H9 (cell line): ENCODE measurements around the gene ALAD. TPM values are rescaled to one million over a fixed set of nuclear protein-coding genes. Genes with fewer than 3 reads are reported as not detected.

Experiments used
- DNase-seq: peaks from one replicate; pipeline ENCODE4 v3.0.0-alpha.2; 2017
- H2AFZ ChIP-seq: one replicate; pipeline ENCODE4 v1.6.1; 2013; ENCODE audit warnings: mild to moderate bottlenecking, low read length, control low read depth, moderate library complexity
- H2AK5ac ChIP-seq: 2 replicates; pipeline ENCODE4 v1.6.1; 2013; ENCODE audit warnings: low read length, control low read depth, mixed read lengths; ENCODE audit not compliant: insufficient read length
- H2BK120ac ChIP-seq: one replicate; pipeline ENCODE4 v1.6.1; 2013; ENCODE audit warnings: low read depth, mild to moderate bottlenecking, low read length, control low read depth, inconsistent platforms; ENCODE audit not compliant: poor library complexity, severe bottlenecking
- H2BK12ac ChIP-seq: 2 replicates; pipeline ENCODE4 v1.6.1; 2013; ENCODE audit warnings: low read length, control low read depth, mixed read lengths, low read depth; ENCODE audit not compliant: insufficient read length
- H2BK15ac ChIP-seq: 2 replicates; pipeline ENCODE4 v1.6.1; 2013; ENCODE audit warnings: low read depth, low read length, control low read depth
- H2BK20ac ChIP-seq: one replicate; pipeline ENCODE4 v1.6.1; 2013; ENCODE audit warnings: low read depth, mild to moderate bottlenecking, low read length, control low read depth, inconsistent platforms; ENCODE audit not compliant: poor library complexity, severe bottlenecking
- H2BK5ac ChIP-seq: 2 replicates; pipeline ENCODE4 v1.6.1; 2013; ENCODE audit warnings: low read length, control low read depth, mixed read lengths; ENCODE audit not compliant: insufficient read length
- H3K14ac ChIP-seq: 2 replicates; pipeline ENCODE4 v1.6.1; 2013; ENCODE audit warnings: low read length, control low read depth; ENCODE audit not compliant: insufficient read depth
- H3K18ac ChIP-seq: 2 replicates; pipeline ENCODE4 v1.6.1; 2013; ENCODE audit warnings: low read depth, mild to moderate bottlenecking, mixed read lengths, low read length, control low read depth; ENCODE audit not compliant: insufficient read length
- H3K23ac ChIP-seq: 2 replicates; pipeline ENCODE4 v1.6.1; 2013; ENCODE audit warnings: low read length, control low read depth, mixed read lengths, low read depth; ENCODE audit not compliant: insufficient read length
- H3K23me2 ChIP-seq: 2 replicates; pipeline ENCODE4 v1.6.1; 2013; ENCODE audit warnings: low read depth, mild to moderate bottlenecking, mixed read lengths, low read length, control low read depth; ENCODE audit not compliant: insufficient read length, poor library complexity, severe bottlenecking
- H3K27ac ChIP-seq: 2 replicates; pipeline ENCODE4 v1.5.1; 2013; ENCODE audit warnings: low read length, control low read depth, mixed read lengths, low read depth; ENCODE audit not compliant: insufficient read length
- H3K27me3 ChIP-seq: 2 replicates; pipeline ENCODE4 v1.6.1; 2013; ENCODE audit warnings: low read length, control low read depth, inconsistent platforms; ENCODE audit not compliant: insufficient read depth
- H3K4ac ChIP-seq: 2 replicates; pipeline ENCODE4 v1.6.1; 2013; ENCODE audit warnings: low read depth, mild to moderate bottlenecking, control low read depth, inconsistent platforms, low read length, moderate library complexity
- H3K4me1 ChIP-seq: 2 replicates; pipeline ENCODE4 v1.6.1; 2013; ENCODE audit warnings: low read length, control low read depth, inconsistent platforms; ENCODE audit not compliant: insufficient read depth
- H3K4me2 ChIP-seq: 2 replicates; pipeline ENCODE4 v1.6.1; 2013; ENCODE audit warnings: low read length, control low read depth, mixed read lengths; ENCODE audit not compliant: insufficient read length, insufficient read depth
- H3K56ac ChIP-seq: 2 replicates; pipeline ENCODE4 v1.6.1; 2013; ENCODE audit warnings: low read depth, mild to moderate bottlenecking, mixed read lengths, low read length, control low read depth; ENCODE audit not compliant: insufficient read length
- H3K79me1 ChIP-seq: 2 replicates; pipeline ENCODE4 v1.6.1; 2013; ENCODE audit warnings: low read depth, mild to moderate bottlenecking, moderate library complexity, low read length, control low read depth, inconsistent platforms; ENCODE audit not compliant: insufficient read depth, poor library complexity, severe bottlenecking
- H3K79me2 ChIP-seq: 2 replicates; pipeline ENCODE4 v1.6.1; 2013; ENCODE audit warnings: low read length, control low read depth, inconsistent platforms; ENCODE audit not compliant: insufficient read depth
- H3K9ac ChIP-seq: 2 replicates; pipeline ENCODE4 v1.6.1; 2013; ENCODE audit warnings: low read length, control low read depth, mixed read lengths; ENCODE audit not compliant: insufficient read length; ENCODE audit errors: extremely low read depth
- H3K9me3 ChIP-seq: one replicate; pipeline ENCODE4 v1.6.1; 2013; ENCODE audit warnings: low read depth, low read length, inconsistent platforms; ENCODE audit not compliant: control insufficient read depth
- H3T11ph ChIP-seq: one replicate; pipeline ENCODE4 v1.6.1; 2013; ENCODE audit warnings: mild to moderate bottlenecking, low read length, control low read depth, inconsistent platforms
- H4K20me1 ChIP-seq: one replicate; pipeline ENCODE4 v1.6.1; 2013; ENCODE audit not compliant: control insufficient read depth, insufficient read length, insufficient read depth
- H4K5ac ChIP-seq: 2 replicates; pipeline ENCODE4 v1.6.1; 2013; ENCODE audit warnings: low read depth, mild to moderate bottlenecking, mixed read lengths, low read length, control low read depth; ENCODE audit not compliant: insufficient read length
- H4K8ac ChIP-seq: replicated peaks from 2 replicates; pipeline ENCODE4 v1.6.1; 2013; ENCODE audit warnings: low read length, control low read depth, mixed read lengths, low read depth; ENCODE audit not compliant: insufficient read length
- H4K91ac ChIP-seq: 2 replicates; pipeline ENCODE4 v1.6.1; 2013; ENCODE audit warnings: low read depth, mild to moderate bottlenecking, moderate library complexity, mixed read lengths, low read length, control low read depth; ENCODE audit not compliant: insufficient read length
- H3K27ac Mint-ChIP-seq, 3 experiments: 2 replicates in 2 of 3; 3 replicates in 1 of 3; pipeline ENCODE4 v1.8.0; 2020 to 2021; ENCODE audit warnings: mixed read lengths in 3 of 3, mild to moderate bottlenecking in 1 of 3, moderate library complexity in 1 of 3
- H3K27me3 Mint-ChIP-seq: 2 replicates; pipeline ENCODE4 v1.8.0; 2021; ENCODE audit warnings: low read depth, mild to moderate bottlenecking, moderate library complexity, mixed read lengths
- H3K36me3 Mint-ChIP-seq, 3 experiments: 2 replicates in 2 of 3; 3 replicates in 1 of 3; pipeline ENCODE4 v1.8.0; 2020 to 2021; ENCODE audit warnings: low read depth in 3 of 3, mixed read lengths in 3 of 3; ENCODE audit not compliant: insufficient read depth in 1 of 3
- H3K4me1 Mint-ChIP-seq, 2 experiments: 2 replicates each; pipeline ENCODE4 v1.8.0; 2020; ENCODE audit warnings: mixed read lengths in 2 of 2
- H3K4me3 Mint-ChIP-seq, 2 experiments: 2 replicates in 1 of 2; 3 replicates in 1 of 2; pipeline ENCODE4 v1.8.0; 2020 to 2021; ENCODE audit warnings: mild to moderate bottlenecking in 2 of 2, mixed read lengths in 2 of 2, moderate library complexity in 1 of 2
- H3K9me3 Mint-ChIP-seq, 2 experiments: 2 replicates in 1 of 2; 3 replicates in 1 of 2; pipeline ENCODE4 v1.8.0; 2020; ENCODE audit warnings: mild to moderate bottlenecking in 2 of 2, mixed read lengths in 2 of 2, moderate library complexity in 1 of 2
- CTCF ChIP-seq: fragments of 200-600 bp; sonication (generic); conservative IDR thresholded peaks from 3 replicates; pipeline ENCODE4 v1.8.0; 2021; ENCODE audit warnings: antibody characterized with exemption, mild to moderate bottlenecking
- WGBS: extraction: QIAGEN DNeasy Blood & Tissue Kit; methylation state at CpG from one replicate; pipeline ENCODE4 v1.1.7; 2013; ENCODE audit warnings: missing lambda C conversion rate, low lambda C conversion rate, mixed read lengths; ENCODE audit not compliant: insufficient read length; ENCODE audit errors: extremely low coverage; 5-methylcytosine and 5-hydroxymethylcytosine counted together
- total RNA-seq: library from RNA; stranded (reverse); gene quantifications from 2 replicates; pipeline ENCODE4 v1.2.1, GENCODE V29; 2021

ALAD gene
- total RNA-seq, 1 experiment from 2014 or later, result 13.2 TPM

GRCh38 chr9:113356686-113357292 is 44.3 kb downstream of the ALAD start:
- Mint-ChIP-seq H3K27me3 (peaks cover 3% of the 10 kb centered on the region; the same call in 1 of the 2 replicates), H3K36me3 (no peaks in the 10 kb centered on the region; a peak in 1 of 7 replicates), H3K4me3 (no peak overlapping the region), H3K4me1 (peaks cover 6 to 7% of the 10 kb centered on the region in 2 experiments), H3K9me3 (no peaks in the 10 kb centered on the region), H3K27ac (no peak overlapping the region; a peak in 1 of 7 replicates)
- H3K14ac ChIP-seq, result no peak overlapping the region
- H3K27me3 ChIP-seq, result no peaks in the 10 kb centered on the region
- H3K56ac ChIP-seq, result no peak overlapping the region
- H4K20me1 ChIP-seq, result no peaks in the 10 kb centered on the region
- H3K4ac ChIP-seq, result no peak overlapping the region
- no peak overlapping the region for H3K23ac ChIP-seq
- no CpG with 5 or more reads among the region's 7 CpGs for WGBS
- H2AFZ ChIP-seq, result no peak overlapping the region
- H3K9ac ChIP-seq, result no peak overlapping the region
- no peak overlapping the region for H3T11ph ChIP-seq
- no peaks in the 10 kb centered on the region for H3K9me3 ChIP-seq
- no peak overlapping the region for H3K18ac ChIP-seq
- H2BK120ac ChIP-seq, result no peak overlapping the region
- no peak overlapping the region for H2BK5ac ChIP-seq
- H4K91ac ChIP-seq, result no peak overlapping the region
- H3K79me1 ChIP-seq, result no peaks in the 10 kb centered on the region
- H4K5ac ChIP-seq, result no peak overlapping the region
- no peak for DNase-seq
- no peak overlapping the region for H2BK20ac ChIP-seq
- H4K8ac ChIP-seq, result no peak overlapping the region
- no peak overlapping the region for H3K4me2 ChIP-seq
- H2BK15ac ChIP-seq, result no peak overlapping the region
- no peaks in the 10 kb centered on the region for H3K23me2 ChIP-seq
- H3K27ac ChIP-seq, result no peak overlapping the region
- H3K79me2 ChIP-seq, result no peaks in the 10 kb centered on the region
- no peak for TF ChIP-seq CTCF
- H2BK12ac ChIP-seq, result no peak overlapping the region
- H2AK5ac ChIP-seq, result no peak overlapping the region
- H3K4me1 ChIP-seq, result no peaks in the 10 kb centered on the region; the same call in 1 of the 2 replicates
